Activated naive CD4-positive, alpha-beta T cell treated with Interleukin-2 at 50 U/mL for 16 hours (primary cell): ENCODE measurements around the gene ABLIM1.

Experiments
- DNase-seq: peaks from one replicate; pipeline ENCODE4 v3.0.0-alpha.2; 2020

The ABLIM1 gene

GRCh38 chr10:114508376-114508775, 149.7 kb downstream of the ABLIM1 start:
- no peak for DNase-seq

DNA sequence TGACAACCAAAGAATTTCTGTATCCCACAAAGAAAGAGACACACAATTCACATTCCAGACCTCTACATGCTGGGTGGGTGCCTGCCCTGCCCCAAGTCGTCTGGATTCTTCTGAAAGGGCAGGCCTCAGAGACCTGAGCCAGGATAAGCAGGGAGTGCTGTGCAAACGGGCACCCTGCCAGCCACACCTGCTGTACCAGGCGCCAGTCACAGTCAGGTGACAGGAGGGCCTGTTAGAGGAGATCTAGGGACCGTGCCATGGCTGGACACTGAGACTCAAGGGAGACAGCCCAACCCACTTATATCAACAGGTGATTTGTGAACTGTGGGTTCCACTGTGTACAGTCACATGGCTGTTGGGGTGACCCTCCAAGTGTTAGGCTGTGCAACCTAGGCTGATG, 150.6 kb downstream of the ABLIM1 start:
- no peak for DNase-seq

GRCh38 chr10:114506871-114507385, 151.1 kb downstream of the ABLIM1 start:
- no peak for DNase-seq

DNA sequence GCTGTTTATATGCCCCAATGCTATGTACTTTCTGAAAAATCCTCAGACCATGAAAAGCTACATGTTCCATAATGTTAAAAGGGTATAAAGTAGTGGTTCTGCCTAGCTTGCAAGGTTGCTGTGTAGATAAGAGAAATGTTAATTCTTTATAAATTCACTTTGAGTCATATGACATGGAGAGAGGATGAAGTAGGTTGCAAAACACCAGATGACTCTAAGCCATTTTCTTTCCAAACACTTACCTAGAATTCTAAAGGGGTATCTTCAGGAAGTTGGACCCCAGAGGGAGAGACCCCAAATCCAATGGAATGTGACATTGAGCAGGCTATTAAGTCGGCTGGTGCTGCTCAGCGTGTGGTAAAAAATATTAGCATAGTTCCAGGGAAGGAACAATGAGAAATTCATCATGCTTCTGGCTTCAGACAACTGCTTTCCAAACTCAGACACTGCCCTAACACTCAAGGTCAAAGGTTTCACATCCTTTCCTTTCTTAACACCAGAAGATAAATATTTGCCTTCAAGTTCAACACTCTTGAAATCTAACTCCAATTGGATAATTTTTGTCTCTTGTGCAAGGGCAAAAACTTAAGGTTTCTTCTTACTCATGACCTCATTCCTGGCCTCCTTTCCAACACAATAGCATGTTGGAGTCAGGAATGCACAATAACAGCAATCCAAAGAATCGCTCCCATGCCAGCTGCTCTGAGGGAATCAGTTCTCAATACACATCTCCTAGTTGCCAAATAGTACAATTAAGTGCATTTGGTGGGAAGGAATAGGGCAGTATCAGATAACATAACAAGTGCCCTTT, 153.1 kb downstream of the ABLIM1 start:
- no peak for DNase-seq

GRCh38 chr10:114502074-114502473, 156.0 kb downstream of the ABLIM1 start:
- DNase-seq = no peak

DNA sequence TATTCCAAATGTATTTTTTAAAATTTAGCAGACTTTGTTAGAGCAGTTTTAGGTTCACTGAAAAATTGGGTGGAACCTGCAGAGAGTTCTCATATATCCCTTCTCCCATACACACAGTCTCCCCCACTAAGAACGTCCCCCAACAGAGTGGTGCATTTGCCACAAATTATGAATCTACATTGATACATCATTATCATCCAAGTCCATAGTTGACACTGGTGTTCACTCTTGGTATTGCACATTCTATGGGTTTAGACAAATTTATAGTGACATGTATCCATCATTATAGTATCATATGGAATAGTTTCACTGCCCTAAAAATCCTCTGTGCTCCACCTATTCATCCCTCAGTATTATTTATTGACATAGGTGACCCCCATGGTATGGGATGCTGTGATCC, 156.4 kb downstream of the ABLIM1 start:
- DNase-seq = no peak

DNA sequence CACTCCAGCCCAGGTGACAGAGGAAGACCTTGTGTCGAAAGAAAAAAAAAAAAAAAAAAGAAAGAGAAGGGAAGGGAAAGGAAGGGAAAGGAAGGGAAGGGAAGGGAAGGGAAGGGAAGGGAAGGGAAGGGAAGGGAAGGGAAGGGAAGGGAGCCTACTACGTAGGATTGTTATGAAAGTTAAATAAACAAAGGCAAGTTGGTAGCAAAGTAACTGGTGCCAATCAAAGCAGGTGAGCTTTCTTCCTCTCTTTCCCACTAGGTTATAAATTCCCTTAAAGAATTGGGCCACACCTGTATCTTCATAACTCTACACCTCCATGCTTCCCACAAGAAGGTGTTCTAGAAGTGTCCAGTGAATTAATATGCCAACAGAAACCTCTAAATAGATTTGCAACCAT, 157.4 kb downstream of the ABLIM1 start:
- no peak for DNase-seq

GRCh38 chr10:114499630-114500190, 158.4 kb downstream of the ABLIM1 start:
- DNase-seq = peak; percentile 79

- DNase-seq = no peak
Observed at GRCh38 chr10:114499116-114499515, 159.0 kb downstream of the ABLIM1 start.

- DNase-seq = no peak
Observed at GRCh38 chr10:114498413-114499111, 159.5 kb downstream of the ABLIM1 start.

GRCh38 chr10:114495303-114495702, 162.8 kb downstream of the ABLIM1 start:
- no peak for DNase-seq

DNA sequence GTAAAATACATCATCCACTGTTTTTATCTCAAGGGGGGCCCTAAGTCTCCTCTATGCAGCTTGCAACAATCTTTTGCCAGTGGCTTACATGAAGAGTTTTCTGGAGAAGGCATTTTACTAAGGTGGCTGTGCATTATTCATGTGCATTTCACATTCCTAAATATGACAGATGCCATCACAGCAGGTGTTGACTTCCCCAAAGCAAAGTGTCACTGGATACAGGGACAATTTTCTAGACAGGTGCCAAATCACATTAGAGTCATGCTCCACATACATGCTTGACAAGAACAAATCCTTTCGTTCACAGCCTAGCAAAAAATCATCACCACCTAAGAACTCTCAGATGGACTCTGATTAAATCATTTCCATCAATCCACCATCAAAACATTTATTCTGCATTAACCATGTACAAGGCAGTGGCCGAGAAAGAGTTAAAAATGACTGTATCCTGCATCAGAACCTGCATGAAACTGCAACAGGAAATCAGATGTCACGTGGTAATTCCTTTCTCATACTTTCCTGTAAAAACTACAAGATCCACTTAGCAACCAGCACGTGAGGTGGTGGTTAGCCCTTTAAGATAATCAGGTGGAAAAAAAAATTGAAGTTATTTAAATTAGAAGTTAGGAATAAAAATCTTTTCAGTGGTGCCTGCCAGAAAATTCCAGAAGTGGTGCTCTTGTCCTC, 165.6 kb downstream of the ABLIM1 start:
- DNase-seq = no peak

- DNase-seq = no peak
Observed at GRCh38 chr10:114491933-114492332, 166.1 kb downstream of the ABLIM1 start.

DNA sequence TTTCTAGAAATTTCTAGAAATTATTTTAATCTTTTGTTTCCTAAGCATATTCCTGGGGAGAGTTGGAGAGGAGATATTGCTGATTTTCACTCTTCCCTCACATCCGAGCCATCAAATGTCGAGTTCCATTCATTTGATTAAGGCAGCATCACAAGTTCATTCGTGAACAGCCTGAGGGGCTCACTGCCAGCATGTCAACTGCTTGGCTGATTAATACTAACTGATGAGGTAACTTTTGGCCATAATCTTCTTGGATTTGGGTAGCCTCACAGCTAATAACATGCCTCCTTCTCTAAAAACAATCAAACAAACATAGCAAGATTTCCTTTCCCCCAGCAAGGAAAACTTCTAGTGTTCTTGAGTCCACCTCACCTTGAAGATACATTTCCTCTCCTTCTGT, 166.7 kb downstream of the ABLIM1 start:
- DNase-seq = no peak

GRCh38 chr10:114489521-114490310, 168.4 kb downstream of the ABLIM1 start:
- no peak for DNase-seq

GRCh38 chr10:114487815-114488536, 170.1 kb downstream of the ABLIM1 start:
- no peak for DNase-seq

DNA sequence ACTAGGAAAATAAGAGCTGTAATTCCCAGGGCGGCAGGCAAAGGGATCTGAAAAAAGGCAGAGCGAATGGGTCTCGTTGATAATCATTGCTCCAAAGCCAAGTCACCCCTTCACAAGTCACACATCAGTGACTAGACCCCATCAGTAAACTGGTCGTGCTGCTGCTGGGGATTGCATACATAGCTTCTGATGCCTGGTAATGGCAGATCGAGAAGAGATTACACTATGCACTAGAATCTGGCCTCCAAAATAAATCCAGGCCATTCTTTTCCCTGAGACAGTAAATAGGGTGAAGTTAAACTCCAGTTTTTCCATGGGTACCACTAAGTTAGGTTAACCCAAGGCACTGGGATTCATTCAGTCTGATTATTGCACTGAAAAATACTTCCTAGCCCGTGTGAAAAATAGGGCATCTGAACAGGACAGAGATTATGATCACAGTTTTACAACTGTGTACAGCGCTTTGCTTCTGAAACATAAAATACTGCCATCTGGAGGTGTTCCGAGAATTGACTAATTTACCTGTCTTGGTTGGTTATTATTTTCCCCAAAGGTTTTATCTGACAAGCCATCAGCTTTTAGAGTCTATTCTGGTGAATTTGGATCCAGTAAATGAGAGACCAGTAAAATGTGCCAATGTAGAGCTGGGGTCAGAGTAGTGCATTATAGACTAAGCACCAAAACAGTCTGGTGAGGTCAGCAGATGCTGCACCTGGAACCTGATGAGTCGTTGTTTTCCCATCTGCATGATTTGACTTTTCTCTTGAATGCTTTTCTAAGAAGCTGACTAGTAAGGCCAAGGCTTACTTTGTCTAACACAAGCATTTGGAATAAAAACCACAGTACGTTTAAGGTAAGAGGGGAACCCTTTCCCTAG, 170.9 kb downstream of the ABLIM1 start:
- no peak for DNase-seq

- no peak for DNase-seq
Observed at GRCh38 chr10:114485696-114486400, 172.2 kb downstream of the ABLIM1 start.

GRCh38 chr10:114483575-114483974, 174.5 kb downstream of the ABLIM1 start:
- no peak for DNase-seq
